ENCODE data around the gene TC2N.
"Not testable (repeated sequence)": the region's sequence is repeated elsewhere in the genome, so short reads cannot be mapped to it uniquely, and the experiment has no call there.

The TC2N gene

DNA sequence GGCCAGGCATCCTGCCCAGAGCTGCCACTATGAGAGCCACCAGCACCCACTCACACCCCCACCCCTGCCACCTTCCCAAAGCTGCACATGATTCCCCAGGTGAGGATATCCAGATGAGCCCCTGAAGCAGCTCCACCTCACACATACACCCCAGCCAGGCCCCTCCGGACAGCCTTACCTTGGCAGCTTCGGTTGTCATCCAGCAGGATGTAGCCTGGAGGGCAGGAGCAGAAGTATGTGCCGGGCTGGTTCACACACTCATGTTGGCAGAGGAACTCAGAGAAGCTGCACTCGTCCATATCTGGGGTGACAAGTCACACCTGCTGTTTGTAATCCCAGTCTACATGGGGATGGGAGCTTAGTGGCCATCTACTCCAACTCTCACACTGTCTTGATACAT is 15.4 kb upstream of the TC2N start:
- no peak for TF ChIP-seq ZNF274 (IDR thresholded peaks at IDR 0.05; ENCODE audit: low read depth, low read length)
- H3K4me3 ChIP-seq (ENCODE audit: low read length): no peak overlapping the region

DNA sequence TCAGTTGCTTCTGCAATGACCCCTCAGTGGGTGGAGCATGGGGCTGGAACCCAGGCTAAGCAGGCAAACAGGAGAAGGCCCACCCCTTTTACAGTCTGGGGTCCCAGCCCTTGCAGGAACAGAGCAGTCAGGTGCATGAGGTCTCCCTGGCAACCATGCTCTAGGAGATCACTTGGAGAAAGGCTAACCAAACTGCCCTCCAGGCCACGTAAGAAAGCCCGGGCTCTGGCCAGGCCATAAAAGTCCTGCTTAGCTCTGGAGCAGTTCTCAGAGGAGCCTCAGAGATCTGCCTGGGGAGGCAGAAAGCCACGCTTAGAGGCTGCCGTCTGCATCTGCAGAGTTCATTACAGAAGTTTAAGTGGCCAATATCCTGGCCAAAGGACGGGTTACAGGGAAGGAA is 15.0 kb upstream of the TC2N start:
- no peak for TF ChIP-seq ZNF274 (IDR thresholded peaks at IDR 0.05; ENCODE audit: low read depth, low read length)
- H3K4me3 ChIP-seq (ENCODE audit: low read length): no peak overlapping the region

DNA sequence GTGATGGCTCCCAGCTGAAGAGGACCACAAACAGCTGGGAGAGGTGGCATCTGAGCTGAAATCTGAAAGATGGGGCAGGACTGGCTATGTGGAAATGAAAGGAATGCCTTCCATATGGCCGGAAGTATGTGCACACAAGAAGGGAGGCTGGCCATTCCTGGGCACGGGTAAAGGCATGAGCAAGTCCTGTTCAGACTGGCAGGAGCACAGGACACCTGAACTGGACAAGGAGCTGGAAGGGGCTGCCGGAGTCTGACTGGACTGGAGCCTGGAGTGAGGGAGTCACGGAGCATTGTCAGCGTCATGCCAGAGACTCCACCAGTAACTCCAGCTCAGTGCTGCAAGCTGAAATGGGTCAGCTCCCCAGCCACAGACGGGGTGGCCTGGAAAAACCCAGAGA is 11.9 kb upstream of the TC2N start:
- H3K4me3 ChIP-seq (ENCODE audit: low read length): no peak overlapping the region
- no peak for TF ChIP-seq ZNF274 (IDR thresholded peaks at IDR 0.05; ENCODE audit: low read depth, low read length)

- no peak overlapping the region for H3K4me3 ChIP-seq (ENCODE audit: low read length)
- TF ChIP-seq ZNF274 (IDR thresholded peaks at IDR 0.05; ENCODE audit: low read depth, low read length): no peak
These were observed 10.9 kb upstream of the TC2N start for GRCh38 chr14:91878274-91878673.

DNA sequence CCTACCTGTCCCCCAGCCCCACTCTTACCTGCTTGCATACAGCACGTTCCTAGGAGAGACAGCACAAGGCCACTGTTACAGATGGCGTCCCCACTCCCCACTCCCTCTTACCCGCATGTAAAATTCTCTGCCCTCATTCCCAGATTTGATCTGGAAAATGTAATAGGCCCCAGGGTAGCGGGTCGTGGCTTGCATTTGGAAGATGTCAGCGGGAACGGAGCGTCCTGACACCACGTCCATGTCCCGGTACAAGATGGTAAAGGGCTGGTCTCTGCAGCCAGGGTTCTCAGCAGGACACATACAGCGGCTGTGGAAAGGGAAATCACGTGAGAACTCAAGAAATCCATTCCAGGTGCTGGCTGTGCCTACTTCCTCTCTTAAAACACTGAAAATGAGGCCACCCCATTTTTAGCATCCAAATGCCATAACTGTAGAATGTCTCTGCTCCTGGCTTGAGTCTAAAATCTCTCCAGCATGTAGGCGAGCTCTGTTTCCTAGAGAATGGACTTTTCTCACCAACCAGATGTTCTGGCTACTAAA is 10.1 kb upstream of the TC2N start:
- TF ChIP-seq ZNF274 (IDR thresholded peaks at IDR 0.05; ENCODE audit: low read depth, low read length): no peak

GRCh38 chr14:91876492-91876891 is 9.2 kb upstream of the TC2N start:
- TF ChIP-seq ZNF274 (IDR thresholded peaks at IDR 0.05; ENCODE audit: low read depth, low read length): no peak
- no peak overlapping the region for H3K4me3 ChIP-seq (ENCODE audit: low read length)

More for the DNA sequence above, 10.1 kb upstream of the TC2N start:
- H3K4me3 ChIP-seq (ENCODE audit: low read length): no peak overlapping the region

GRCh38 chr14:91875525-91876286 is 8.4 kb upstream of the TC2N start:
- TF ChIP-seq ZNF274 (IDR thresholded peaks at IDR 0.05; ENCODE audit: low read depth, low read length): no peak
- H3K4me3 ChIP-seq (ENCODE audit: low read length): no peak overlapping the region

- no peak for TF ChIP-seq ZNF274 (IDR thresholded peaks at IDR 0.05; ENCODE audit: low read depth, low read length)
- H3K4me3 ChIP-seq (ENCODE audit: low read length): no peak overlapping the region; the same call in 1 of the 2 replicates
These were observed 6.4 kb upstream of the TC2N start for GRCh38 chr14:91873471-91874415.

- H3K4me3 ChIP-seq (ENCODE audit: low read length): peak overlapping the region; percentile 4; the same call in 1 of the 2 replicates
- TF ChIP-seq ZNF274 (IDR thresholded peaks at IDR 0.05; ENCODE audit: low read depth, low read length): no peak
These were observed 5.5 kb upstream of the TC2N start for GRCh38 chr14:91872517-91873470.

DNA sequence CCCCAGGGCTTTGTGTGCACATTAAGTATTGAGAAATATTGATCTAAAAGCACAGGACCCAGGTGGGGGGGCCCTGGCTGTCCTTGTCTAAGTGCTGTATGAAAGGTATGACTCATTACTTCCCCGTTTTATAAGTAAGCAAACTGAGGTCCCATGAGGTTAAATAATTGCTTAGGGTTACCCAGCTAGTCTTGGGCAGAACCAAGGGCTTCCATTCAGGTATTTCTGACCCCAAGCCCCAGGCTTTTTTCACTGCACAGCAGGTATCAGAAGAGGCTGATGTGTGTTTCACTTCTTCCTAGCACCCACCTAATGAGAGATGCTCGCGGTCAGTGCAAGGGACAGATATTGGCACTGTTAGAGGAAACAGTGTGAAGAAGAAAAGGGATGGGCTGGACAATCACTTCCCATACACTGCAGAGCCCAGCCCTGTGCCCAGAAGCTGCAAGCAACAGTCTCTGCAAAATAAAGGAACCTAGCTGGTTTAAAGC is 4.7 kb upstream of the TC2N start:
- H3K4me3 ChIP-seq (ENCODE audit: low read length): no peak overlapping the region; the same call in 1 of the 2 replicates
- TF ChIP-seq ZNF274 (IDR thresholded peaks at IDR 0.05; ENCODE audit: low read depth, low read length): no peak

DNA sequence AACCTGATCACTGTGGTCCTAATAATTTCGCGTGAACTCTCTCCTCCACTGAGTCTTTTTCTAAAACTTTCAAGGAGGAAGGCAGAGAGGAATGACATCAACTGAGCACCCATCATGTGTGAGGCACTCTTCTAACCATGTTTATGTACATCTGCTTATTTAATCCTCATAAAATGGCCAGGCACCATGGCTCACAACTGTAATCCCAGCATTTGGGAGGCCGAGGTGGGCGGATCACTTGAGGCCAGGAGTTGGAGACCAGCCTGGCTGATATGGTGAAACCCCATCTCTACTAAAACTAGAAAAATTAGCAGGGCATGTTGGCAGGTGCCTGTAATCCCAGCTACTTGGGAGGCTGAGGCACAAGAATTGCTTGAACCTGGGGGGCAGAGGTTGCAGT is 4.1 kb upstream of the TC2N start:
- H3K4me3 ChIP-seq (ENCODE audit: low read length): not testable (repeated sequence)

DNA sequence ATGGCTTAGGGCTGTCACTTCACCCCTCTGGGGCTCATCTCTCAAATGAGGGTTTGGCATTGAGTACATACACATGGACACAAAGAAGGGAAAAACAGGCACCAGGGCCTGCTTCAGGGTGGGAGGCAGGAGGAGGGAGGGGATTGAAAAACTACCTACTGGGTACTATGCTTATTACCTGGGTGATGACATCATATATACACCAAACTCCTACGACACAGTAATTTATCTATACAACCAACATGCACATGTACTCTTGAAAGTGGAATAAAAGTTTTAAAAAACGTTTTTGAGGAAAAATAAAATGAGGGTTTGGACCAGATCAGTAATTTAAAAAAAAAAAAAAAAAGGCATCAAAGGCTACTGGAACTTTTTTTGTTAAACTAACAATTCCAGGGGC is 3.6 kb upstream of the TC2N start:
- no peak overlapping the region for H3K4me3 ChIP-seq (ENCODE audit: low read length)
- no peak for TF ChIP-seq ZNF274 (IDR thresholded peaks at IDR 0.05; ENCODE audit: low read depth, low read length)

DNA sequence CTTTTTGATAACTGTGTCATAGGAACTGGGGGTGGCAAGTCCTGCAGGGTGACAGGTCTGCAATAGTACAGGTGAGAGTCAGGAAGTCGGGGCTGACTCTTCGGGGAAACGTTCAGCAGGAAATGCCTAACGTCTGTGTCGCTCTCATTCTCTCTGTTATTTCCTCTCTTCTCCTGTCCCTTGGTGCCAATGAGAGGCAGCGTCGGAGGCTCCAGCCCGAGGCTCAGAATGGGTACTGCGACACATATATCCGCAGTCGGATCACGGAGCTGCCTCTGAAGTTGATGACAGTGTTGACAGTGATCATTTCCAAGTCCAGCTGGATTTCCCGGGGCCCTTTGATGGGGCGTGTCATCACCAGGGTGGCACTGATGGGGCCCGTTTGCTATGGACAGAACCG is 2.7 kb upstream of the TC2N start:
- no peak for TF ChIP-seq ZNF274 (IDR thresholded peaks at IDR 0.05; ENCODE audit: low read depth, low read length)
- no peak overlapping the region for H3K4me3 ChIP-seq (ENCODE audit: low read length)
